ENCODE data around the gene PLXNA2. TPM values are rescaled to one million over a fixed set of nuclear protein-coding genes. Genes with fewer than 3 reads are reported as not detected.

The PLXNA2 gene, protein sequence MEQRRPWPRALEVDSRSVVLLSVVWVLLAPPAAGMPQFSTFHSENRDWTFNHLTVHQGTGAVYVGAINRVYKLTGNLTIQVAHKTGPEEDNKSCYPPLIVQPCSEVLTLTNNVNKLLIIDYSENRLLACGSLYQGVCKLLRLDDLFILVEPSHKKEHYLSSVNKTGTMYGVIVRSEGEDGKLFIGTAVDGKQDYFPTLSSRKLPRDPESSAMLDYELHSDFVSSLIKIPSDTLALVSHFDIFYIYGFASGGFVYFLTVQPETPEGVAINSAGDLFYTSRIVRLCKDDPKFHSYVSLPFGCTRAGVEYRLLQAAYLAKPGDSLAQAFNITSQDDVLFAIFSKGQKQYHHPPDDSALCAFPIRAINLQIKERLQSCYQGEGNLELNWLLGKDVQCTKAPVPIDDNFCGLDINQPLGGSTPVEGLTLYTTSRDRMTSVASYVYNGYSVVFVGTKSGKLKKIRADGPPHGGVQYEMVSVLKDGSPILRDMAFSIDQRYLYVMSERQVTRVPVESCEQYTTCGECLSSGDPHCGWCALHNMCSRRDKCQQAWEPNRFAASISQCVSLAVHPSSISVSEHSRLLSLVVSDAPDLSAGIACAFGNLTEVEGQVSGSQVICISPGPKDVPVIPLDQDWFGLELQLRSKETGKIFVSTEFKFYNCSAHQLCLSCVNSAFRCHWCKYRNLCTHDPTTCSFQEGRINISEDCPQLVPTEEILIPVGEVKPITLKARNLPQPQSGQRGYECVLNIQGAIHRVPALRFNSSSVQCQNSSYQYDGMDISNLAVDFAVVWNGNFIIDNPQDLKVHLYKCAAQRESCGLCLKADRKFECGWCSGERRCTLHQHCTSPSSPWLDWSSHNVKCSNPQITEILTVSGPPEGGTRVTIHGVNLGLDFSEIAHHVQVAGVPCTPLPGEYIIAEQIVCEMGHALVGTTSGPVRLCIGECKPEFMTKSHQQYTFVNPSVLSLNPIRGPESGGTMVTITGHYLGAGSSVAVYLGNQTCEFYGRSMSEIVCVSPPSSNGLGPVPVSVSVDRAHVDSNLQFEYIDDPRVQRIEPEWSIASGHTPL (N-terminal part only)
- polyA plus RNA-seq = 10 to 100 TPM; 10.7 to 17.8 (median 12.8) TPM
- long read RNA-seq, donor 1 = 0 reads
- long read RNA-seq, donor 2 = 0 reads
- long read RNA-seq, donor 3 = 0 reads
- long read RNA-seq, donor 4, partial matches to known transcripts = 0 of 1 reads
- long read RNA-seq, donor 4, other reads (novel, unspliced or antisense) = 0 of 1 reads
- long read RNA-seq, donor 5, partial matches to known transcripts = 0 of 1 reads
- long read RNA-seq, donor 5, other reads (novel, unspliced or antisense) = 0 of 1 reads
- long read RNA-seq, donor 6 = 0 reads
- long read RNA-seq, donor 7 = 0 reads
- long read RNA-seq, donor 8, partial matches to known transcripts = 0 of 1 reads
- long read RNA-seq, donor 8, other reads (novel, unspliced or antisense) = 0 of 1 reads
- long read RNA-seq, donor 9, partial matches to known transcripts = 0 of 2 reads
- long read RNA-seq, donor 9, other reads (novel, unspliced or antisense) = 0 of 2 reads
- long read RNA-seq, donor 10, partial matches to known transcripts = 0 of 3 reads
- long read RNA-seq, donor 10, other reads (novel, unspliced or antisense) = 0 of 3 reads

DNA sequence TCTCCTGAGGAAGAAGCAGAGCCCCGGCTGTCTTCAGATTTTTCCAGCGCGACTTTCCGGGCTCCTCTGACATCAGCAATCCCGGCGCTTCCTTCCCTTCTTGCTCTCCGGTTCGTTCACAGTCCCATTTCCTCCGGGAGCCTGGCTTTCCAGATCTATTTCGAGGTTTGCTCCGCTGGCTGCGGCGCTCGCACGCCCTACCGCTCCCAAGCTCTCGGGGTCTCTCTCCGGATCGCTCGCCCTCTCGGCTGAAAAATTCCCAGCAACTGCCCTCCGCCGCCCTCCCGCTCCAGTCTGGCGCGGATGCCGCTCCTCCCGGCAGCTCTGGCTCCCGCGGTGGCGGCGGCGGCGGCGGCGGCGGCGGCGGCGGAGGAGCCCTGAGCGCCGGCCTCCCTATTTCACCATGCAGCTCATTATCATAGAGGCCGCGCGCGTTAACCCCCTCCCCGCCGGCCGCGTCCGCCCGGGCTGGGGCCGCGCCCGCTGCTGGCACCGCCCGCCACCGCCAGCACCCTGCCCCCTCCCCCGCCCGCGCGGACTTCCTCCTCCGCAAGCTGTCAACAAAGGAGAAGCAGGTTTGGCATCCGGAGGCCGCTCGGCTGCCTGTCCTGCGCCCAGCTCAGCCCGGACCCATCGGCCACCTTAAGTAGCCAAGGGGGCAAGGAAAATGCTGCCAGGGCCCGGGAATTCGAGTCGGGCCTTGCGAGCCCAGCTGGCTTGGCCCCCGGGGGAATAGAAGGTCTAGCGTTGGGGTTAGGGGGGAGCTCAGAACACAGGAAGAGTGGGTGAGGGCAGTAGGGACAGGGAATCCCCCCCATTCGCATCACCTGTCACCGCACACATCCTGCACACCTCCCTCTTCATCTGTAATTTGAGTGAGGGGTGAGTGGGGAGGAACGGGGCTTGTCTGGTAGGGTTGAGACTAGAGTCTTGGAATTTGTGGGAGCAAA lies at the start of gene PLXNA2:
Gene PLXNA2, minus strand, starts transcription at position 418 of the 950 bp plus-strand sequence. CDS start 26,462 bp downstream, outside the sequence.
- no peaks in the 10 kb centered on the region for H3K36me3 ChIP-seq (ENCODE audit: control insufficient read depth in 3 of 3, insufficient read depth in 2 of 3, low read depth in 1 of 3, low read length in 3 of 3)
- H3K4me3 ChIP-seq (ENCODE audit: low read depth in 1 of 3, low read length in 3 of 3) = peak within 1 kb of the TSS; percentile 68 to 77 (median 72)
- WGBS, 3 donors = 0 to 1% (median 1%) methylated on average over 70 to 78 of the region's 78 CpGs
- FAIRE-seq (no peak), DNase-seq (peak; percentile 89 to 90)
- peaks cover 0 to 35% (median 0%) of the 10 kb centered on the region in 3 donors for H3K27me3 ChIP-seq (ENCODE audit: control insufficient read depth in 3 of 3, insufficient read depth in 3 of 3, low read length in 3 of 3)
- peak within 1 kb of the TSS; percentile 70 to 91 (median 85) for H3K27ac ChIP-seq (ENCODE audit: low read depth in 1 of 3, low read length in 2 of 3)
- H3K4me1 ChIP-seq (ENCODE audit: control insufficient read depth in 3 of 3, insufficient read depth in 2 of 3, low read depth in 1 of 3, low read length in 2 of 3) = peaks cover 0 to 43% (median 5%) of the 10 kb centered on the region in 3 donors
- H3K9me3 ChIP-seq (ENCODE audit: control insufficient read depth in 2 of 2, insufficient read depth in 1 of 2, low read depth in 1 of 2, low read length in 1 of 2) = no peaks in the 10 kb centered on the region

DNA sequence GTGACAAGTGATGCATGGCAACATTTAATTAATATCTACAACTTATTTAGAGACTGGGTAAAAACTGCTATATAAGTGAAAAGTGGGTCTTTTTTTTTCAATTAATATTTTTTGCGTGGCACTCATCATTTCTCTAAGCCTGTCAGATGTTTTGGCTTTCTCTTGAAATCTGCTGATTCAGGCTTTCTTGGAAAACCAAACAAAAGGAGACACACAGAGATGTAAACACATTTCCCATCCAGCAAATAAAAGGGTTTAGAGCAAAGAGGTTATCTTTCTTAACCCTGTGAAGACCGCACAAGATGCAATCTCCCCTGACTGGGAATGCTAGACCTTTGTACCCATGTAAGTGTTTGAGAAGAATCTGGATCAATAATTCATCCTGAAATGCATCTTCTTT lies 48.7 kb upstream of the PLXNA2 start:
- Histone ChIP-seq H3K36me3 (ENCODE audit: control insufficient read depth in 3 of 3, insufficient read depth in 2 of 3, low read depth in 1 of 3, low read length in 3 of 3) (no peaks in the 10 kb centered on the region), H3K4me3 (ENCODE audit: low read depth in 1 of 3, low read length in 3 of 3) (no peak overlapping the region), H3K27ac (ENCODE audit: low read depth in 1 of 3, low read length in 2 of 3) (no peak overlapping the region), H3K4me1 (ENCODE audit: control insufficient read depth in 3 of 3, insufficient read depth in 2 of 3, low read depth in 1 of 3, low read length in 2 of 3) (no peaks in the 10 kb centered on the region), H3K27me3 (ENCODE audit: control insufficient read depth in 3 of 3, insufficient read depth in 3 of 3, low read length in 3 of 3) (peaks cover 0 to 24% (median 0%) of the 10 kb centered on the region in 3 donors), H3K9me3 (ENCODE audit: control insufficient read depth in 2 of 2, insufficient read depth in 1 of 2, low read depth in 1 of 2, low read length in 1 of 2) (no peaks in the 10 kb centered on the region)
- WGBS, 3 donors = 41 to 56% (median 52%) methylated on average over 2 of the region's 2 CpGs
- FAIRE-seq (no peak), DNase-seq (no peak)

DNA sequence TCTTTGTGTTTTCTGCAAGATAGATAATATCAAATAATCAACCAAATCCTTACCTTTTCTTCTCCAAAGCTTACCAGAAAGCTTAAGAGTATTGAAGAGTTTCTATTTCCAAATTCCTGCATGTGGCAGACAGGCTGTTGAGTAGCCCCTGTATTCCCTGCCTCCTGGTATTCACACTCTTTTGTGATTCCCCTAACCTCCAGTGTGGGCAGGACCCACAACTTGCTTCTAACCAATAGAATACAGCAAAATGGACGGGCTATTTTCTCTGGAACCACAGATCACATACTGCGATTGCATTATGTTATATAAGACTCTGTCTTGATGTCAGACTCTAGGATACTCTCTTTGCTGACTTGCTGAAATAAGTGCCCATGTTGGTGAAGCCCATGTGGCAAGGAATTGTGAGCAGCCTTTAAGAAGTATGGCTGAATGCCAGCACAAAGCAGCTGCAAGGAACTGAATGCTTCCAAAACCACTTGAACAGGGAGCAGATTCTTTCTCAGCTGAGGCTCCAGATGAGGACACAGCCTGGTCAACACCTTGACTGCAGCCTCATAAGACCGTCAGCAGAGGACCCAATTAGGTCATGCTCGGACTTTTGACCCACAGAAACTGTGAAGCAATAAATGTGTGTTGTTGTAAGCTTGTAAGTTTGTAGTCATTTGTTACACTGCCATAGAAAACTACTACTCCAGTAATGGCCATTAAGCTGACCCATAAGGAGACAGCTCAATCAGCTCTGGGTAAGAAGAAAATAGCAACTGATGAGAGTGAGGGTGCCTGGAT lies 47.9 kb upstream of the PLXNA2 start:
- no peaks in the 10 kb centered on the region for H3K36me3 ChIP-seq (ENCODE audit: control insufficient read depth in 3 of 3, insufficient read depth in 2 of 3, low read depth in 1 of 3, low read length in 3 of 3)
- no peaks in the 10 kb centered on the region for H3K9me3 ChIP-seq (ENCODE audit: control insufficient read depth in 2 of 2, insufficient read depth in 1 of 2, low read depth in 1 of 2, low read length in 1 of 2)
- H3K4me1 ChIP-seq (ENCODE audit: control insufficient read depth in 3 of 3, insufficient read depth in 2 of 3, low read depth in 1 of 3, low read length in 2 of 3) = no peaks in the 10 kb centered on the region
- no peak overlapping the region for H3K4me3 ChIP-seq (ENCODE audit: low read depth in 1 of 3, low read length in 3 of 3)
- DNase-seq (peak; percentile 65 to 75), FAIRE-seq (no peak)
- no peak overlapping the region for H3K27ac ChIP-seq (ENCODE audit: low read depth in 1 of 3, low read length in 2 of 3)
- H3K27me3 ChIP-seq (ENCODE audit: control insufficient read depth in 3 of 3, insufficient read depth in 3 of 3, low read length in 3 of 3) = peaks cover 0 to 24% (median 0%) of the 10 kb centered on the region in 3 donors
- WGBS, 3 donors = 53 to 63% (median 57%) methylated on average over 4 of the region's 4 CpGs

- Histone ChIP-seq H3K27ac (ENCODE audit: low read depth in 1 of 3, low read length in 2 of 3) (no peak overlapping the region), H3K27me3 (ENCODE audit: control insufficient read depth in 3 of 3, insufficient read depth in 3 of 3, low read length in 3 of 3) (peaks cover 0 to 24% (median 0%) of the 10 kb centered on the region in 3 donors), H3K4me1 (ENCODE audit: control insufficient read depth in 3 of 3, insufficient read depth in 2 of 3, low read depth in 1 of 3, low read length in 2 of 3) (no peaks in the 10 kb centered on the region), H3K36me3 (ENCODE audit: control insufficient read depth in 3 of 3, insufficient read depth in 2 of 3, low read depth in 1 of 3, low read length in 3 of 3) (no peaks in the 10 kb centered on the region), H3K9me3 (ENCODE audit: control insufficient read depth in 2 of 2, insufficient read depth in 1 of 2, low read depth in 1 of 2, low read length in 1 of 2) (no peaks in the 10 kb centered on the region), H3K4me3 (ENCODE audit: low read depth in 1 of 3, low read length in 3 of 3) (no peak overlapping the region)
- no peak for DNase-seq
- FAIRE-seq = no peak
- WGBS, 3 donors = 75 to 80% (median 79%) methylated on average over 2 of the region's 2 CpGs
Measured at GRCh38 chr1:208291129-208291528, 46.9 kb upstream of the PLXNA2 start.

DNA sequence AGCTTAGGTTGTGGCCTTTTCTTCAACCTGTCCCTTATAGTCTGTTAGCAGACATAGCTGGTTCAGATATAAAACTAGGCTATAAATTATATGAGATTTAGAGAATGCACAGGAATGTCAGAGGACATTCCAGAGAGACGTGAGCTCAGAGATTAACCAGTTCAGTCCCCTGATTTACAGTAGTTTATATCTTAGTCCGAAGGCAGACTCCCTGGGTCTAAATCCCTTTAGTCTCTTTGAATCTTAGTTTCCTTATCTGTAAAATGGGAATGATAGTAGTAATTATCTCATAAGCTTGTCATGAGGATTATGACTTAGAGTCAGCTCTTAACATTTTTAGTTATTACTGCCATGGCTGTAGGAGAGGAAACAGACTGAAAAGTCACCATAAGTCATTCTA lies 45.5 kb upstream of the PLXNA2 start:
- FAIRE-seq = no peak
- Histone ChIP-seq H3K27me3 (ENCODE audit: control insufficient read depth in 3 of 3, insufficient read depth in 3 of 3, low read length in 3 of 3) (peaks cover 0 to 20% (median 0%) of the 10 kb centered on the region in 3 donors), H3K9me3 (ENCODE audit: control insufficient read depth in 2 of 2, insufficient read depth in 1 of 2, low read depth in 1 of 2, low read length in 1 of 2) (no peaks in the 10 kb centered on the region), H3K4me1 (ENCODE audit: control insufficient read depth in 3 of 3, insufficient read depth in 2 of 3, low read depth in 1 of 3, low read length in 2 of 3) (no peaks in the 10 kb centered on the region), H3K36me3 (ENCODE audit: control insufficient read depth in 3 of 3, insufficient read depth in 2 of 3, low read depth in 1 of 3, low read length in 3 of 3) (no peaks in the 10 kb centered on the region), H3K4me3 (ENCODE audit: low read depth in 1 of 3, low read length in 3 of 3) (no peak overlapping the region), H3K27ac (ENCODE audit: low read depth in 1 of 3, low read length in 2 of 3) (no peak overlapping the region)
- 69 to 71% (median 70%) methylated on average over 2 of the region's 2 CpGs for WGBS, 3 donors
- no peak for DNase-seq

GRCh38 chr1:208288495-208288894 lies 44.3 kb upstream of the PLXNA2 start:
- H3K27me3 ChIP-seq (ENCODE audit: control insufficient read depth in 3 of 3, insufficient read depth in 3 of 3, low read length in 3 of 3) = peaks cover 0 to 15% (median 0%) of the 10 kb centered on the region in 3 donors
- H3K4me1 ChIP-seq (ENCODE audit: control insufficient read depth in 3 of 3, insufficient read depth in 2 of 3, low read depth in 1 of 3, low read length in 2 of 3) = no peaks in the 10 kb centered on the region
- no peak overlapping the region for H3K27ac ChIP-seq (ENCODE audit: low read depth in 1 of 3, low read length in 2 of 3)
- H3K9me3 ChIP-seq (ENCODE audit: control insufficient read depth in 2 of 2, insufficient read depth in 1 of 2, low read depth in 1 of 2, low read length in 1 of 2) = no peaks in the 10 kb centered on the region
- FAIRE-seq = no peak
- H3K4me3 ChIP-seq (ENCODE audit: low read depth in 1 of 3, low read length in 3 of 3) = no peak overlapping the region
- no peak for DNase-seq
- WGBS, 3 donors = 74 to 91% (median 85%) methylated on average over 4 of the region's 4 CpGs
- no peaks in the 10 kb centered on the region for H3K36me3 ChIP-seq (ENCODE audit: control insufficient read depth in 3 of 3, insufficient read depth in 2 of 3, low read depth in 1 of 3, low read length in 3 of 3)
